Subcutaneous abdominal adipose tissue (tissue), 5 donors: ENCODE data around the gene HSD17B7.

Source experiments
- H3K27ac ChIP-seq: one replicate; pipeline ENCODE4 v1.7.0; 2013; ENCODE audit warnings: low read depth, mild to moderate bottlenecking, inconsistent platforms, low read length, moderate library complexity
- H3K27me3 ChIP-seq, 5 donors: one replicate each; pipeline ENCODE4 v1.7.0; 2013; ENCODE audit warnings: low read length in 5 of 5, inconsistent platforms in 1 of 5; ENCODE audit not compliant: control insufficient read depth in 5 of 5, insufficient read depth in 4 of 5
- H3K36me3 ChIP-seq, 5 donors: one replicate each; pipeline ENCODE4 v1.7.0; 2013; ENCODE audit warnings: low read length in 5 of 5; ENCODE audit not compliant: control insufficient read depth in 5 of 5, insufficient read depth in 5 of 5
- H3K4me1 ChIP-seq, 5 donors: one replicate each; pipeline ENCODE4 v1.7.0; 2013; ENCODE audit warnings: low read length in 5 of 5, mild to moderate bottlenecking in 3 of 5, moderate library complexity in 1 of 5; ENCODE audit not compliant: control insufficient read depth in 5 of 5, insufficient read depth in 5 of 5
- H3K4me3 ChIP-seq, 5 donors: one replicate each; pipeline ENCODE4 v1.7.0; 2013; ENCODE audit warnings: low read length in 5 of 5, low read depth in 1 of 5
- H3K9ac ChIP-seq, 5 donors: one replicate each; pipeline ENCODE4 v1.7.0; 2013; ENCODE audit warnings: low read length in 5 of 5, mild to moderate bottlenecking in 4 of 5, moderate library complexity in 3 of 5
- H3K9me3 ChIP-seq, 5 donors: one replicate each; pipeline ENCODE4 v1.7.0; 2013; ENCODE audit warnings: low read length in 5 of 5; ENCODE audit not compliant: control insufficient read depth in 5 of 5
- donor health status: healthy.
- donor health status: healthy.
- donor health status: healthy.
- donor health status: healthy.
- donor health status: healthy.

The HSD17B7 gene

GRCh38 chr1:162832470-162832869, 42.0 kb downstream of the HSD17B7 start:
- no peaks in the 10 kb centered on the region for H3K4me1 ChIP-seq
- no peak overlapping the region for H3K4me3 ChIP-seq
- no peaks in the 10 kb centered on the region for H3K27me3 ChIP-seq
- no peak overlapping the region for H3K9ac ChIP-seq
- H3K9me3 ChIP-seq: no peaks in the 10 kb centered on the region
- no peak overlapping the region for H3K27ac ChIP-seq
- no peaks in the 10 kb centered on the region for H3K36me3 ChIP-seq

GRCh38 chr1:162835157-162835899, 44.8 kb downstream of the HSD17B7 start:
- Histone ChIP-seq H3K36me3 (no peaks in the 10 kb centered on the region), H3K9me3 (peaks cover 6 to 13% (median 13%) of the 10 kb centered on the region in 5 donors), H3K9ac (no peak overlapping the region), H3K27me3 (no peaks in the 10 kb centered on the region), H3K4me3 (no peak overlapping the region), H3K4me1 (no peaks in the 10 kb centered on the region), H3K27ac (no peak overlapping the region)

GRCh38 chr1:162838863-162839262, 48.4 kb downstream of the HSD17B7 start:
- no peaks in the 10 kb centered on the region for H3K27me3 ChIP-seq
- no peaks in the 10 kb centered on the region for H3K4me1 ChIP-seq
- H3K9ac ChIP-seq: no peak overlapping the region
- no peak overlapping the region for H3K4me3 ChIP-seq
- H3K9me3 ChIP-seq: peaks cover 6 to 13% (median 13%) of the 10 kb centered on the region in 5 donors
- H3K36me3 ChIP-seq: no peaks in the 10 kb centered on the region
- H3K27ac ChIP-seq: no peak overlapping the region

GRCh38 chr1:162840250-162840839, 49.8 kb downstream of the HSD17B7 start:
- no peaks in the 10 kb centered on the region for H3K4me1 ChIP-seq
- no peak overlapping the region for H3K9ac ChIP-seq
- H3K27ac ChIP-seq: no peak overlapping the region
- H3K36me3 ChIP-seq: no peaks in the 10 kb centered on the region
- no peaks in the 10 kb centered on the region for H3K27me3 ChIP-seq
- peaks cover 6 to 13% (median 13%) of the 10 kb centered on the region in 5 donors for H3K9me3 ChIP-seq
- no peak overlapping the region for H3K4me3 ChIP-seq

GRCh38 chr1:162844153-162844552, 53.7 kb downstream of the HSD17B7 start:
- Histone ChIP-seq H3K9me3 (peaks cover 0 to 4% (median 2%) of the 10 kb centered on the region in 5 donors), H3K9ac (no peak overlapping the region), H3K4me3 (no peak overlapping the region), H3K27me3 (no peaks in the 10 kb centered on the region), H3K4me1 (no peaks in the 10 kb centered on the region), H3K27ac (no peak overlapping the region), H3K36me3 (no peaks in the 10 kb centered on the region)

- Histone ChIP-seq H3K9ac (no peak overlapping the region), H3K36me3 (no peaks in the 10 kb centered on the region), H3K27ac (no peak overlapping the region), H3K9me3 (no peaks in the 10 kb centered on the region), H3K27me3 (peaks cover 0 to 3% (median 0%) of the 10 kb centered on the region in 5 donors), H3K4me1 (no peaks in the 10 kb centered on the region), H3K4me3 (no peak overlapping the region)
These were observed 56.0 kb downstream of the HSD17B7 start for GRCh38 chr1:162846256-162847212.

GRCh38 chr1:162847839-162848453, 57.4 kb downstream of the HSD17B7 start:
- Histone ChIP-seq H3K9me3 (no peaks in the 10 kb centered on the region), H3K27ac (no peak overlapping the region), H3K36me3 (no peaks in the 10 kb centered on the region), H3K4me3 (no peak overlapping the region), H3K27me3 (peaks cover 0 to 3% (median 0%) of the 10 kb centered on the region in 5 donors), H3K9ac (no peak overlapping the region), H3K4me1 (no peaks in the 10 kb centered on the region)

- peaks cover 0 to 3% (median 0%) of the 10 kb centered on the region in 5 donors for H3K27me3 ChIP-seq
- no peaks in the 10 kb centered on the region for H3K9me3 ChIP-seq
- H3K4me1 ChIP-seq: no peaks in the 10 kb centered on the region
- H3K27ac ChIP-seq: no peak overlapping the region
- H3K4me3 ChIP-seq: no peak overlapping the region
- peak overlapping the region in 1 of 5 donors; percentile 58 for H3K9ac ChIP-seq
- no peaks in the 10 kb centered on the region for H3K36me3 ChIP-seq
These were observed 59.2 kb downstream of the HSD17B7 start for GRCh38 chr1:162849711-162850110.

GRCh38 chr1:162851341-162851740, 60.8 kb downstream of the HSD17B7 start:
- H3K27me3 ChIP-seq: peaks cover 0 to 3% (median 0%) of the 10 kb centered on the region in 5 donors
- no peaks in the 10 kb centered on the region for H3K9me3 ChIP-seq
- H3K9ac ChIP-seq: no peak overlapping the region
- H3K36me3 ChIP-seq: no peaks in the 10 kb centered on the region
- H3K4me3 ChIP-seq: no peak overlapping the region
- no peak overlapping the region for H3K27ac ChIP-seq
- H3K4me1 ChIP-seq: no peaks in the 10 kb centered on the region
